GM12878 (cell line): ENCODE measurements around the gene TMEM186.

Source experiments
- CEBPB ChIP-seq, 2 experiments: fragments of 150-350 bp in 1 of 2; IDR thresholded peaks; 2 replicates each; pipeline ENCODE4 v1.6.1; 2012 to 2014; ENCODE audit warnings: low read depth in 2 of 2, low read length in 2 of 2, borderline replicate concordance in 1 of 2, inconsistent platforms in 1 of 2
- CREM ChIP-seq: IDR thresholded peaks from 2 replicates; pipeline ENCODE4 v1.6.1; 2014; ENCODE audit warnings: antibody characterized with exemption, low read depth
- NBN ChIP-seq: fragments of 450-650 bp; IDR thresholded peaks from 2 replicates; pipeline ENCODE4 v1.6.1; 2016
- POLR2AphosphoS5 ChIP-seq: IDR thresholded peaks from 2 replicates; pipeline ENCODE4 v1.6.1; 2011; ENCODE audit warnings: mild to moderate bottlenecking, low read length, inconsistent platforms

- TF ChIP-seq CEBPB (IDR thresholded peaks at IDR 0.05; ENCODE audit: borderline replicate concordance in 1 of 2, low read depth in 2 of 2, low read length in 2 of 2) (no peak), CREM (no peak), NBN (no peak), POLR2AphosphoS5 (no peak)
These were observed 31.2 kb upstream of the TMEM186 start for GRCh38 chr16:8828541-8829165.
